Stimulated activated CD8-positive, alpha-beta memory T cell treated with anti-CD3 and anti-CD28 coated beads, Interleukin-2, amount 100 ng/mL, for 1 hour (primary cell): ENCODE results near the gene IQCB1.
"Not testable (repeated sequence)": the region's sequence is repeated elsewhere in the genome, so short reads cannot be mapped to it uniquely, and the experiment has no call there.

Experiments used
- DNase-seq, 2 donors: peaks; one replicate each; pipeline ENCODE4 v3.0.0-alpha.2; 2020; ENCODE audit warnings: low read depth in 2 of 2

Gene IQCB1

GRCh38 chr3:121809249-121809648 is 25.6 kb downstream of the IQCB1 start:
- DNase-seq, result no peak

GRCh38 chr3:121803771-121804320 is 31.0 kb downstream of the IQCB1 start:
- DNase-seq, result no peak

- DNase-seq, result no peak
These were observed 34.0 kb downstream of the IQCB1 start for GRCh38 chr3:121800906-121801305.

DNA sequence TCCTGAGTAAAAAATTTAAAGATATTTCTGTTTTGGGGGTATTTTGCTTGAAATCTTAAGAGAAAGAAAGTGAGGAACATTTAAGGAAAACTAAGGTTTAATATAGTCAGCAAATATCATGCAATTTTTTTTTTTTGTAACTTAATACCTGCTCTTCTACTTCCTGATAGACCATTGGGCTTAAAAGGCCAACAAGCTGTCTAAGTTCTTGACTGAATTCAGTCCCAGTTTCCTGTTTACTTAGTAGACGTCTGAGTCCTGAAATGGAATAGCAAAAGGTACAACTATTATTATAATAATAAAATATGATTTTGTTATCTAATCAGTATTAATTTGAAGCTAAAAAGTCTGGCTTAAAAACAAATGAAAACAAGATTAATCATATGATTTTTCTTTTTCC is 37.9 kb downstream of the IQCB1 start:
- DNase-seq, result no peak

- no peak for DNase-seq
These were observed 40.4 kb downstream of the IQCB1 start for GRCh38 chr3:121794264-121794983.

DNA sequence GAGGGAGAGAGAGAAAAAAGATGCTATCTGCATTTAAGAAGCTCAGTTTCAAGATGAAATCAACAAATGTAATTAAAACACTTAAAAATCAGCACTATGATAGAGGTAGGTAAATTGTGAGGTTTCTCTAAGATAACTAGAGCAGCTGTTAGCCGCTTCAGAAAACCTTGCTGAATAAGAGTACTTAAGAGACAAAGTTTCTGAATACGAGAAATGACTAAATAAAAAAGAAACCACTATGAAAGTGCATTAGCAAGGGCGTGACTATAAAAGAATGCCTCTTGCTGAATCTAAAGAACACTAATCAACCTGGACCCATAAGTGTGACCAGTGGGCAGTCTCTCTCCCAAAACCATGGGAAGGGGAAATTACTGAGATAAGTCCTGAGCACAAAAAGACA is 41.8 kb downstream of the IQCB1 start:
- no peak for DNase-seq

GRCh38 chr3:121786485-121786884 is 48.4 kb downstream of the IQCB1 start:
- no peak for DNase-seq

GRCh38 chr3:121782784-121783183 is 52.1 kb downstream of the IQCB1 start:
- not testable (repeated sequence) for DNase-seq

DNA sequence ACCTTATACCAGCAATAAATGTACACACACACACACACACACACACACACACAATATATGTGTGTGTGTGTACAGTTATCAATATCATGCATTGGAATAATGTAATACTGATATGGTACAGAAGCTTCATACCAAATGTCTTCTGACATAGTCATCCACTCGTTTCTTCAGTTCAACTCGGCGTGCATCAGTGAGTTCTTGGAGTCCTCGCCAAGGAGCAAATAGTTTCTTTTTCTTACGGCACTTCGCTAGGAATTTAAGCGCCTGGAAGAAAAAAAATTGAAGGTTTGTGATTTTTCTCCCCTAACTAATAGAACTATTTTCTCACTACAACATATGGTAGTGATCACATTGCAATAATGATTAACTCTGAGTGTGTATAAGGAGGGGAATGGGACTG is 53.2 kb downstream of the IQCB1 start:
- no peak for DNase-seq

DNA sequence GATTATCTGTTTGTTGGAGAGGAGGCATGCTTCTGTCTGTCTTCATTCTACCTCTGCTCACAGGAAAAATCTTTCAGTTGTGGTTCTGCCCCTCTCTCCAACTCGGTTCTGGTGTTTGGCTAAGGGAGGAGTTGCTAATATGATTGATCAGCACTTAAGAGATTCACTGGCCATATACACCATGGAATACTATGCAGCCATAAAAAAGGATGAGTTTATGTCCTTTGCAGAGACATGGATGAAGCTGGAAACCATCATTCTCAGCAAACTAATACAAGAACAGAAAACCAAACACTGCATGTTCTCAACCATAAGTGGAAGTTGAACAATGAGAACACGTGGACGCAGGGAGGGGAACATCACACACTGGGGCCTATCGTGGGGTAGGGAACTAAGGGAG is 59.8 kb downstream of the IQCB1 start:
- not testable (repeated sequence) for DNase-seq

GRCh38 chr3:121769246-121769645 is 65.6 kb downstream of the IQCB1 start:
- DNase-seq, result no peak

DNA sequence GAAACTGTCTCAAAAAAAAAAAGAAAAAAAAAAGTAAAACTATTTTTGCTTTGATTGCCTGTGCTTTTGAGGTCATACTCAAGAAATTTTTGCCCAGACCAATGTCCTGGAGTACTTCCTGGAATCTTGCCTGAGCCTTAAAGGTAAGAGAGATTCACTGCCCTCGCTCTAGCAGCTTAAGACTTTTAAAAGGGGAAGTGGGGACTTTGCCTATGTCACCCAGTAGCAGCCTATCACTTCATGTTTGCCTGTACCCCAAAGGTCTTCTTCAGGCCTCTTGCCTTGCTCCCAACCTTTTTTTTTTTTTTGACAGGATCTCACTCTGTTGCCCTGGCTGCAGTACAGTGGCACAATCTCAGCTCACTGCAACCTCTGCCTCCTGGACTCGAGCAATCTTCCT is 66.4 kb downstream of the IQCB1 start:
- DNase-seq, result no peak

DNA sequence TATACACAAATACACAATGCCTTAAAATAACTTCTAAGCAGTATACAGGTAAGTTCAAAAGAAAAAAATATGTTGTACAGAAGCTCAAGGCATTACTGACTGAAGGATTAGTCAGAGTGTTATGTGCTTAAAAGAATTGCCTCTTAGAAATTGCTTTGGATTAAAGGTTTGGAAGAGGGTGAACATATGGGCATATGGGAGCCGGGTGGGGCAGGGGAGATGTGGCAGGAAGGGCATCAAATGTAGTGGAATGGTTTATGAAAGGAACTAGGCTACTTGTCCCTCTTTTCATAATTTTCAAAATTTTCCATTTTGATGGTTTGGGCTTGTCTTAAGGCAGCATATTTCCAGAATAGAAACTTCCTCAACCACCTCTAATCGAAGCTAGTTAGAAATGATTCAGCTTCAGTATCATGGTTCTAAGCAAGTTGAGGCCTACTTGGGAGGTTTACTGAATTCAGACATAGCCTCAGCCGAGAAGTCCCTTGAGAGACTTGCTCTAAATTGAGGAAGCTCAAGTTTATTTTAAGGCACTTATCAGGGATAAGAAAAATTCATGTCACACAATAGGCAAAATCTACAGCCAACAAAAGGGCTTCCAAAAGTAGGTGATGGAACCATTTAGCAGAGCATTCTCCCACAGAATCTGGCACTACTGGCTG is 75.2 kb downstream of the IQCB1 start:
- no peak for DNase-seq

DNA sequence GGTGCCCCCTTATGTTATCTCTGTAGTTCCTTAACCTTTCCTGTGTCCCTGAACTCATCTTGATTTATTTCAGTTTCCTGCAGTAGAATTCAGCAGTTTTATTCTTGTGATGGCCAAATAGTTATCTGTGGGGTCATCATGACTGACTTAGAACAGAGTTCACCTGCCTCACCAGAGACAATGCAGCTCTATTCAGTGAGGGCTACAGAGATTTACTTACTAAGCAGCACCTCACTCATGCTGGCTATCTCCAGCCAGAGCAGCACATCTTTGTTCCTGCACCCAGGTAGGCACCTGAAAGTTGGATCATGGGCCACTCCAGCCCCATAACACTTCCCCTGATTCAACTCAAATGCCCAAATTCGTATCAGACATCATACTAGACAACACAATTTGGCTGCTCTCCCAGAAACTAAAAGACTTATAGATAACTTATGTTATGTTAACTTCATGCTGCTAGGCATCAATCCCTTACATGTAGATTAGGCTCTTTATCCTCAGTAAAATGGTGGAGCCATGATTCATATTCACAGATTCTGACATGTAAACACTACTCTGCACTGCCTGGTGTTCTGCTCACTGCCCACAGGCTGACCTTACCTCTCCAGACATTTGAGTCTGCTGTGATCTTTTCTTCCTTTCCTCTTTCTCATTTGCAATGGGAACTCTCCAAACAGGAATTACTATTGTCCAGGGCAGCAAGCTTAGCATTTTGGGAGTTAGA is 76.0 kb downstream of the IQCB1 start:
- DNase-seq, result no peak

- no peak for DNase-seq
These were observed 76.9 kb downstream of the IQCB1 start for GRCh38 chr3:121757812-121758545.

DNA sequence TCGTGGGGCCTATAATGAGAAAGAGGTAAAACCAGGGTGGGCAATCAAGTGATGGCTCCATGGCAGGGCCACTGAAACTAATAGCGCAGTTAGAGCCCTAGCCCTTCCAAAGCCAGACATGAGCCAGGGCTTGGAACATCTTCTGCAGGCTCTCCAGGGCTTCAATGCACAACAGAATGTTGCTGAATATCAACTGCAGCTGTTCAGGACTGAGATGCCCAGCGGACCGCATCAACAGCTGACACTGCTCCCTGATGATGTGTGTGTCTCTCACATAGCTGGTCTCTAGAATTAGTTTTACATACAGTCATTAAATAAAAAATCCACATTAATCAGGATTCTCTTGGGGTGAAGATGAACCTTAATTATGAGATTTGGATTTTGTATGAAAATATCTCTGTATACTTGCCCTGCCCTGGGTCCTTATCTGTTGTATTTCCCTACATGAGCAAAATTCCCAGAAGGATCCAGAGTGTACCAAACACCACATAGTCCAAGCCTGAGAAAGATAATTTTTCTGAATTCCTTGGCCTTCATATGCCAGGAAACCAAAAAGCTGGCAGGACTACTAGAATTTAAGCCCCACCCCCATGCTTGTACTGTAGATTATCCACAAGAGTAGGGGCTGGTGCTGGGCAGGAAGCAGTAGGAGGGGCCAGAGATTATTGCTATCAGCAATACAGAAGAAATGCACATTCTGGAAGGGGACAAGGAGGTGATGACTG is 77.6 kb downstream of the IQCB1 start:
- no peak for DNase-seq

DNA sequence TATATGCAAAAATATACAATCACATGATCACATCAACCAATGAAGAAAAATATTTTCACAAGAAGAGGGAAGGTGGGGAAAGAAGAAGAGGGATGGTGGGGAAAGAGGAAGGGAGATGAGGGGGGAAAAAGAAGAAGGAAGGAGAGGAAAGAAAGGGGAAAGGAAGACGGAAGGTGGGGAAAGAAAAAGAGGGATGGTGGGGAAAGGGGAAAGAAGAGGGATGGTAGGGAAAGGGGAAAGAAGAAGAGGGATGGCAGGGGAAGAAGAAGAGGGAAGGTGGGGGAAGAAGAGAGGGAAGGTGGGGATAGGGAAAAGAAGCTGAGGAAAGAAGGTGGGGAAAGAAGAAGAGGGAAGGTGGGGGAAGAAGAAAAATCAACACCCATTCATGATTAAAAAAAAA is 82.1 kb downstream of the IQCB1 start:
- DNase-seq, result no peak

- DNase-seq, result no peak
These were observed 82.6 kb downstream of the IQCB1 start for GRCh38 chr3:121752261-121752660.

DNA sequence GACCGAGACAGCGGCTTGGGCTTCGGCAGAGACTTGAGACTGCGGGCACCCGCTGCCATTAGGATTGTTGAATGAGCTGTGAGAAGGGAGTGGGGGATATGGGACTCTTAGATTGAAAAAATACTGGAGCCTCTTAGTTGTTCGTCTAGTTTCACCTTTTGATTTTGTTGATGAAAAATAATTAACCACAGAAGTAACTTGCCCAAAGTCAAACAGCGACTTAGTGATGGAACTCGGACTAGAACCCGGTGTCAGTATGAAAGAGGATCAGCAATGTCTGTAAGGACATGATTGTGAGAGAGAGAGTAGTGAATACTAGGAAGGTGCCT is 84.8 kb downstream of the IQCB1 start:
- DNase-seq, result no peak

DNA sequence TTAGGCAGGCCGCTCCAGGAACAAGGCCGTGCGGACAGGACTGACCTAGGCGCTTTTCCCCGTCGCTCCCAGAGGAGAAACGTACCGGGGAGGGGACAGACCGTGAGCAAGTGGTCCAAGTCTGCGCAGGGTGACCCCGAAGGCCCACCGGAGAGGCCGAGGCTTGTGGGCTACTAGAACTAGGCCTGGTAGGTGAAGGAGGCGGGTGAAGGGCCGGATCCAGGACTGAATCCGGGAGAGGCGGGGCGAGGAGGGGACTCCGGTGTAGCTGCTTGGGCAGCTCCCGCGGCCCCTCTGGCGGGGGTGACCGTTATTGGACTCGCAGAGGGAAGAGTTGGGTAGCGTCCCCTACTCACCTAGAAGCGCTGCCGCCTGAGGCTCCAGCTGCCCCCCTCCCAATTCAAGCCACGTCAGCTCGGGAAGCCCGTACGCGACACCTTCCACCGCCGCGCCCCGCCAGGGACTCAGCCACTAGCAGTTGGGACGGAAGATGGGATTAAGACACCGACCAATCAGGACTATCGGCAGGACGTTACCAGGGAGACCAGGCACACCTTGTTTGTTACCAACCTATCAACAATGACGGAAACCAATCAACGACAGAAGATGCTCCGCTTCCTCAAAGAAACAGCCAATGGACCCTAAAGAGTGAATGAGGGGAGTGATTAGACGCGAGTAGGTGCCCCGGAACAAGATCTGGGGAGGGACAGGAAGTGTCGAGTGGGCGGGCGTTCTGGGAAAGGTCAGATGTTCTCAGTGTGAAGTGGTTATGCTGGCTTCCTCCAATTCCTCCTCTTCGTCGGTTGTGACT is 85.4 kb downstream of the IQCB1 start, which contains the start of gene GOLGB1:
GOLGB1 (minus strand) TSS at position 466 of the 811 bp plus-strand sequence. CDS start 18,770 bp downstream, outside the sequence.
- DNase-seq, result peak; percentile 78 to 81
